ENCODE results near the gene C9orf50.
"Not testable (repeated sequence)": the region's sequence is repeated elsewhere in the genome, so short reads cannot be mapped to it uniquely, and the experiment has no call there.

Gene C9orf50

GRCh38 chr9:129648092-129648763 is 27.3 kb upstream of the C9orf50 start:
- DNase-seq, result no peak

- DNase-seq, result no peak
Measured at GRCh38 chr9:129647635-129648034, 26.7 kb upstream of the C9orf50 start.

GRCh38 chr9:129646654-129647053 is 25.8 kb upstream of the C9orf50 start:
- DNase-seq, result no peak

GRCh38 chr9:129646252-129646651 is 25.4 kb upstream of the C9orf50 start:
- DNase-seq, result no peak

- no peak for DNase-seq
Measured at GRCh38 chr9:129644902-129645301, 24.0 kb upstream of the C9orf50 start.

GRCh38 chr9:129644365-129644764 is 23.5 kb upstream of the C9orf50 start:
- DNase-seq, result no peak

- DNase-seq, result no peak
Measured at GRCh38 chr9:129643706-129644105, 22.8 kb upstream of the C9orf50 start.

- peak; percentile 94 for DNase-seq
Measured at GRCh38 chr9:129641750-129642585, 21.1 kb upstream of the C9orf50 start, which contains the start of gene ASB6. Gene ASB6 (minus strand): TSS chr9:129642151. CDS start chr9:129641999, 152 bp downstream.

- no peak for DNase-seq
Measured at GRCh38 chr9:129640871-129641749, 20.2 kb upstream of the C9orf50 start.

- no peak for DNase-seq
Measured at GRCh38 chr9:129640086-129640870, 19.4 kb upstream of the C9orf50 start.

GRCh38 chr9:129639756-129640085 is 18.8 kb upstream of the C9orf50 start:
- DNase-seq, result no peak

- no peak for DNase-seq
Measured at GRCh38 chr9:129639034-129639630, 18.2 kb upstream of the C9orf50 start.

GRCh38 chr9:129637673-129638439 is 17.0 kb upstream of the C9orf50 start:
- no peak for DNase-seq

- no peak for DNase-seq
Measured at GRCh38 chr9:129637102-129637501, 16.2 kb upstream of the C9orf50 start.

- not testable (repeated sequence) for DNase-seq
Measured at GRCh38 chr9:129636343-129636742, 15.4 kb upstream of the C9orf50 start.

GRCh38 chr9:129635099-129636065 is 14.5 kb upstream of the C9orf50 start:
- no peak for DNase-seq

GRCh38 chr9:129633848-129634247 is 12.9 kb upstream of the C9orf50 start:
- no peak for DNase-seq

GRCh38 chr9:129633207-129633606 is 12.3 kb upstream of the C9orf50 start:
- DNase-seq, result no peak

GRCh38 chr9:129632460-129632859 is 11.6 kb upstream of the C9orf50 start:
- DNase-seq, result no peak

- DNase-seq, result no peak
Measured at GRCh38 chr9:129631674-129632129, 10.8 kb upstream of the C9orf50 start.

Data from CD4-positive, alpha-beta T cell treated with Interleukin-12 subunit alpha and Interleukin-12 subunit beta, for 1 hour (primary cell).